Esophagus squamous epithelium (tissue), 5 donors: ENCODE measurements around the gene KANK3. TPM values are rescaled to one million over a fixed set of nuclear protein-coding genes. Genes with fewer than 3 reads are reported as not detected.
A peak's percentile ranks its signal among the peaks of the same experiment; 100 is the strongest.

Source experiments
- DNase-seq: peaks from one replicate; lab custom pipeline; 2025; lab: John Stamatoyannopoulos, UW
- H3K27ac ChIP-seq, 4 donors: fragments of 200-600 bp; sonication (generic); one replicate each; pipeline ENCODE4 v1.5.1; 2016 to 2019; ENCODE audit warnings: mild to moderate bottlenecking in 1 of 4
- H3K27me3 ChIP-seq, 4 donors: fragments of 200-600 bp; sonication (generic); 1 replicate in 3 of 4; 2 replicates in 1 of 4; pipeline versions ENCODE4 v1.5.1 to v1.6.0; 2017 to 2021; ENCODE audit warnings: antibody characterized with exemption in 1 of 4
- H3K36me3 ChIP-seq, 3 donors: fragments of 200-600 bp; sonication (generic); one replicate each; pipeline ENCODE4 v1.5.1; 2016 to 2019
- H3K4me1 ChIP-seq, 3 donors: fragments of 200-600 bp; sonication (generic); one replicate each; pipeline ENCODE4 v1.5.1; 2017 to 2019
- H3K4me3 ChIP-seq, 4 donors: fragments of 200-600 bp; sonication (generic); 1 replicate in 3 of 4; 2 replicates in 1 of 4; pipeline ENCODE4 v1.5.1; 2016 to 2019; ENCODE audit warnings: mild to moderate bottlenecking in 2 of 4, moderate library complexity in 1 of 4
- H3K9me3 ChIP-seq, 3 donors: fragments of 200-600 bp; sonication (generic); one replicate each; pipeline ENCODE4 v1.5.1; 2016 to 2019
- POLR2A ChIP-seq, 4 donors: fragments of 450-650 bp; IDR thresholded peaks; one replicate each; pipeline ENCODE4 v1.6.1; 2017; ENCODE audit warnings: antibody characterized with exemption in 4 of 4, mild to moderate bottlenecking in 4 of 4, moderate library complexity in 3 of 4
- WGBS, 2 donors: methylation state at CpG; one replicate each; pipeline ENCODE4 v1.1.5; 2018; 5-methylcytosine and 5-hydroxymethylcytosine counted together
- intact Hi-C: fragments of 100-400 bp; cut with DNase I; formaldehyde crosslinking; loops from one replicate; pipeline ENCODE4 v1.15.0; 2022
- total RNA-seq, 4 donors: library from RNA; depleted of rRNA; stranded (reverse); fragments of >200 nt; gene quantifications; one replicate each; pipeline ENCODE4 v1.1.0, GENCODE V29; 2016
- TF ChIP-seq, protein P1 (sequence below), 6 experiments: fragments of 450-650 bp in 4 of 6; fragments of 200-600 bp in 2 of 6; sonication (generic) in 2 of 6; IDR thresholded peaks; one replicate each; pipeline ENCODE4 v1.5.1; 2016 to 2019; ENCODE audit warnings: antibody characterized with exemption in 6 of 6, mild to moderate bottlenecking in 4 of 6, moderate library complexity in 4 of 6
- donor health status: DM: yes; HTN: yes; CAD: no.

The KANK3 gene
- total RNA-seq, 4 donors from 2014 or later = 2.9 to 8.8 (median 4.4) TPM

GRCh38 chr19:8307965-8308866, 34.8 kb downstream of the KANK3 start, which contains the start of gene CD320:
CD320 (minus strand) TSS chr19:8308358; CDS start chr19:8308290, 68 bp downstream.
- no peak for DNase-seq
- 0% methylated on average over 10 of the region's 63 CpGs for WGBS, 2 donors

DNA sequence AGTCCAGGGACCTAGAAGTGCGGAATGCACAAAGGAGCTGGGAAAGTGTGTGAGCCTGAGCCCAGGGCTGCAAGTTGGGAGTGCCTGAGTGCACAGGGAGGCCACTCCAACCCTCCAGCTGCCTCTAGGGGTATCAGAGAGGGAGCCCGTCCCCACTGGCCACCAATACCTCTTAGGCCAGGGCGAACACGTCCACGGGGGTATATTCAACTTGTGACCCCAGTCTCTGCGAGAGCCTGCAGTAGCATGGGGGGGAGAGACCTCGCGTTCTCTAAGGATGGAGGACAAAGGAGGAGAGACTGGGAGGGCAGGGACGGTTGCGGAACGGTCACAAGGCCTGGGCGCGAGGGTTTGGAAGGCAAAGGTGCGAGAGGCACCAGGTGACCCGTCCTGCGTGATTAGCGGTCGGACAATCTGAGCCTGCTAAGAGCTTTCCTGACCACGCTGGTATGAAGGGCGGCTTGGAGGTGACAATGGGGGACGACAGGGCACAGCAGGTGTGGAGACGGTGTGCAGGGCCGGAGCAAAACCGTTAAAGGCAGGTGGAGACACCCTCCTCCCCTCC, 35.6 kb downstream of the KANK3 start:
- no peak for TF ChIP-seq POLR2A (IDR thresholded peaks at IDR 0.05)
- TF ChIP-seq, protein P1, sequence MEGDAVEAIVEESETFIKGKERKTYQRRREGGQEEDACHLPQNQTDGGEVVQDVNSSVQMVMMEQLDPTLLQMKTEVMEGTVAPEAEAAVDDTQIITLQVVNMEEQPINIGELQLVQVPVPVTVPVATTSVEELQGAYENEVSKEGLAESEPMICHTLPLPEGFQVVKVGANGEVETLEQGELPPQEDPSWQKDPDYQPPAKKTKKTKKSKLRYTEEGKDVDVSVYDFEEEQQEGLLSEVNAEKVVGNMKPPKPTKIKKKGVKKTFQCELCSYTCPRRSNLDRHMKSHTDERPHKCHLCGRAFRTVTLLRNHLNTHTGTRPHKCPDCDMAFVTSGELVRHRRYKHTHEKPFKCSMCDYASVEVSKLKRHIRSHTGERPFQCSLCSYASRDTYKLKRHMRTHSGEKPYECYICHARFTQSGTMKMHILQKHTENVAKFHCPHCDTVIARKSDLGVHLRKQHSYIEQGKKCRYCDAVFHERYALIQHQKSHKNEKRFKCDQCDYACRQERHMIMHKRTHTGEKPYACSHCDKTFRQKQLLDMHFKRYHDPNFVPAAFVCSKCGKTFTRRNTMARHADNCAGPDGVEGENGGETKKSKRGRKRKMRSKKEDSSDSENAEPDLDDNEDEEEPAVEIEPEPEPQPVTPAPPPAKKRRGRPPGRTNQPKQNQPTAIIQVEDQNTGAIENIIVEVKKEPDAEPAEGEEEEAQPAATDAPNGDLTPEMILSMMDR (IDR thresholded peaks at IDR 0.05) = no peak
- Histone ChIP-seq H3K9me3 (no peaks in the 10 kb centered on the region), H3K36me3 (peaks cover 0 to 41% (median 5%) of the 10 kb centered on the region in 3 donors), H3K27ac (peak overlapping the region; percentile 46 to 83 (median 79)), H3K4me3 (peak overlapping the region; percentile 48 to 80 (median 54)), H3K4me1 (peaks cover 22 to 54% (median 26%) of the 10 kb centered on the region in 3 donors), H3K27me3 (no peaks in the 10 kb centered on the region)
- DNase-seq = no peak
- intact Hi-C loops = no loop called here
- WGBS, 2 donors = 28 to 31% methylated on average over 19 to 20 of the region's 24 CpGs

More at GRCh38 chr19:8307965-8308866, 34.8 kb downstream of the KANK3 start, which contains the start of gene CD320:
- Histone ChIP-seq H3K4me3 (peak within 1 kb of the TSS; percentile 48 to 80 (median 54)), H3K9me3 (no peaks in the 10 kb centered on the region), H3K4me1 (peaks cover 22 to 54% (median 26%) of the 10 kb centered on the region in 3 donors), H3K27ac (peak within 1 kb of the TSS; percentile 46 to 83 (median 79)), H3K27me3 (no peaks in the 10 kb centered on the region), H3K36me3 (peaks cover 0 to 48% (median 5%) of the 10 kb centered on the region in 3 donors)
- TF ChIP-seq POLR2A (IDR thresholded peaks at IDR 0.05) = peak in 2 of 4 donors; percentile 29 to 33
- TF ChIP-seq, protein P1 (IDR thresholded peaks at IDR 0.05) = no peak
- intact Hi-C loops = no loop called here

DNA sequence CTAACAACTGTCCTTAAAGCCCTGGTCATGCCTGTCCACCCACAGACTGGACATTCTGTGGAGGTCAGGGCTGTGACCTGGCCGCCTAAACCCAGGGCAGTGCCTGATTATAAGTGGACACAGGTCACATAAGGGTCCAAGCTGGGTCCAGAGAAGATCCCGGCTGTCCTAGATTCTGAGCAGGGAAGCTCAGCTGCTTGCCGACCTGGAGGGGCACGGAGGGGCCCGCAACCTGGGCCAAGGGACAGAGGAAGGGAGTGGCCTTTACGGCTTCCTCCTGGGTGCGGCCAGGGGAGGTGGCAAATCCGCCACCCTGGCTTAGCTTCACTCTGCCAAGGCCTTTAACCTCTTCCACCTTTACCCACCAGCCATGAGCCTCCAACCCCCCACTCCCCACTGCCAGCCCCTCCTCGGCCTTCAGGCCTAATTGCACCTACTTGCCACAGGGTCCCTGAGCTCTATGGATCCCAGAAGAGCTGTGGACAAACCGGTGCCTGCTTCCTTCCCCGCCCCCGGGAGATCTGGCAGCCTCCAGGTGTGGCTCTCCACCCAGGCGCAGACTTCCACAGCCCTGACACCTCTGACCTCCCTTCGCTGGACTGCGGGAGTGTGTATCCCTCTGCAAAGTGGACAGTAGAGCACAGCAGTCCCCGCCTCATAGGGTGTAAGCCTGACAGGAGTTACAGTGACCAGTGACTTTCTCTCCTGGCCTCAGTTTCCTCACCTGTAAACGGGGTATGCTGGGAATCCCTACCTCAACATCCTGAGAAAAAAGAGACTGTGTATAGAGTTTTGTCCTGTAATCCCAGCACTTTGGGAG, 36.6 kb downstream of the KANK3 start:
- H3K4me3 ChIP-seq = peak overlapping the region in 1 of 4 donors; percentile 80
- H3K36me3 ChIP-seq = peaks cover 0 to 41% (median 5%) of the 10 kb centered on the region in 3 donors
- WGBS, 2 donors = 52 to 73% methylated on average over 2 to 12 of the region's 17 CpGs
- DNase-seq = no peak
- intact Hi-C loops = no loop called here
- no peaks in the 10 kb centered on the region for H3K27me3 ChIP-seq
- TF ChIP-seq, protein P1 (IDR thresholded peaks at IDR 0.05) = no peak
- TF ChIP-seq POLR2A (IDR thresholded peaks at IDR 0.05) = no peak
- H3K9me3 ChIP-seq = no peaks in the 10 kb centered on the region
- H3K4me1 ChIP-seq = peaks cover 16 to 44% (median 19%) of the 10 kb centered on the region in 3 donors
- peak overlapping the region in 2 of 4 donors; percentile 16 to 17 for H3K27ac ChIP-seq

DNA sequence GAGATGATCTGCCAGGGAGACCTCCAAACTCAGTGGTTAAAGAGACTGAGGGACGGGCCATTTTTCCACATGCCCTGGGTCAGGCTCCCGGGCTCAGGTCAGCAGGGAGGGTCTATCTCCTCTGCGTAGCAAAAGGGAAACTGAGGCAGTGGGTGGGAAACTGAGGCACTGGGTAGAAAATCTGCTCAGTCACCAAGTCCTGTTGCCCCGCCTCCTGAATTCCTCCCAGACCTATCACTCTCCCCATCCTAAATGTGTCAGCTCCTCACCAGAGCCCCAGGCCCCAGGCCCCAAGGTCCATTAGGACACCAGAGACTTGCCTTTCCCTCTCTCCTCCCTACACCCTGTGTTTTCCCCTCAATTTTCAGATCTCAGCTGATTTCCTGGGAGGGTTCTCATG, 37.3 kb downstream of the KANK3 start:
- no peak for DNase-seq
- WGBS, 2 donors = 80 to 81% methylated on average over 2 to 4 of the region's 4 CpGs
- Histone ChIP-seq H3K9me3 (no peaks in the 10 kb centered on the region), H3K4me3 (no peak overlapping the region), H3K36me3 (peaks cover 0 to 34% (median 5%) of the 10 kb centered on the region in 3 donors), H3K27me3 (no peaks in the 10 kb centered on the region), H3K4me1 (peaks cover 16 to 41% (median 19%) of the 10 kb centered on the region in 3 donors), H3K27ac (peak overlapping the region in 2 of 4 donors; percentile 16 to 17)
- no peak for TF ChIP-seq POLR2A (IDR thresholded peaks at IDR 0.05)
- TF ChIP-seq, protein P1 (IDR thresholded peaks at IDR 0.05) = no peak
- intact Hi-C loops = no loop called here
